Stimulated activated CD8-positive, alpha-beta memory T cell treated with anti-CD3 and anti-CD28 coated beads, Interleukin-12 subunit alpha, Interleukin-12 subunit beta, amount 100 ng/mL, for 1 hour (primary cell): Measurements from ENCODE around the gene MFSD6L.
"Not testable (repeated sequence)": the region's sequence is repeated elsewhere in the genome, so short reads cannot be mapped to it uniquely, and the experiment has no call there.

ENCODE experiments used
- DNase-seq: peaks from one replicate; pipeline ENCODE4 v3.0.0-alpha.2; 2020; ENCODE audit warnings: low read depth

The MFSD6L gene

DNA sequence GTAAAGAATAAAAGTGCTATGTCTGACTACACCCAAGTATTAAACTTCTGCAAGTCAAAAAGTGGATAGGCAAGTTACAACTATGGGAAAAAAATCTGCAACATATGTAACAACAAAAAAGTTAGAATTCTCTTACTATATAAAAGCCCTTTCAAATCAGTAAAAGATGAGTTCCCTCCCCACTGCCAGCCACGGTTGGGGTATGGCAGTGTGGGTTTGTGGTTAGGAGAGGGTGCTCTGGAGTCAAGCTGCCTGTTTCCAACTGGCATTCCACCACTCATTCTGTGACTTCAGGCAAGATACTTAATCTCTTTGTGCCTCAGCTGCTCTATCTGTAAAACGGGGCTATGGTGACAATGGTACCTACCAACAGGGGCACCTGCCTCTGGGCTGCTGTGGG is 26.6 kb upstream of the MFSD6L start:
- DNase-seq, result no peak

DNA sequence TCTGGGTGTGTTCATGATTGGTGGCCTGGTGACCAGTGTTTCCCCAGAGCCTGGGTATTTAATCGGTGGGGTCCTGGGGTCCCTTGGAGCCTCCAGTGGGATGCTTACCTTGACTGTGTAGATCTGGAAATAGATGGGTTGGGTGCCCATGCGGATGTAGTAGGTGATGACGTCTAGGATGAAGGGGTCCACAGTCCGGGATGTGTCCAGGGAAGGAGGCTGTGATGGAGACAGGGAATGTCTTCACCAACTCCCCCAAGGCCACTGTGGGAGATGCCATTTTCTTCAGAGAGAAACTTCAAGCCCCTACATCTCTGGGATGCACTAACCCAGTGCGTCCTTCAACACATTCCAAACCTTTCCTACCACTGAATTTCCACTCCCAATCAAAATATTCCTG is 24.1 kb upstream of the MFSD6L start:
- no peak for DNase-seq

DNA sequence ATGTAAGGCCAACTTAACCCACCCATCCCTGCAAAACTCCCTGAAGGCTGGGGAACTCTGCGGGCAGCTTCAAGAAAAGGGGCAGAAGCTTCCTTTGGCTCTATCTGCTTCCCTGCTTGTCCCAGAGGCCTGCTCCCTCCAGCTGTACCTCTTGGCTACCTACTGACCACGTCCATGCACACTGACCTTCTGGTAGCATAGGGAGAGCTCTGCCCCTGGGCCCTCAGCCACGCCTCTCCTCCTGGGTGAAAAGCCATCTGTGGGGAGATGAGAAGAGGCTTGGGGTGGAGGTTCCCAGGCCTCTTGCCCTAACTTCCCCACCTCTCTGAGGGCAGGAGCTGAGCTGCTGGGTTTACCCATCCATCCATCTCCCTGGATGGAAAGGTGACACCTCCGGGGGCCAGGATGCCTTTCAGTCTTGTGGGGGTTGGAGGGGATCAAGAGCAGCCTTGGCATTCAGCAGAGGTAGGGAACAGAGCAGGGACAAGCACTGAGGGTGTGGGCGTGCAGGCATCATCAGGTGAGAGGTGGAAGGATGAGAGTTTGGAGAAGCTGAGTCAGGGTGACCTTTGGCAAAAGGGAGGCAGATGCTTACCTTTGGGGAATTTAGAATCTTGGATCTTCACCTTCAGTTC is 23.4 kb upstream of the MFSD6L start:
- no peak for DNase-seq

DNA sequence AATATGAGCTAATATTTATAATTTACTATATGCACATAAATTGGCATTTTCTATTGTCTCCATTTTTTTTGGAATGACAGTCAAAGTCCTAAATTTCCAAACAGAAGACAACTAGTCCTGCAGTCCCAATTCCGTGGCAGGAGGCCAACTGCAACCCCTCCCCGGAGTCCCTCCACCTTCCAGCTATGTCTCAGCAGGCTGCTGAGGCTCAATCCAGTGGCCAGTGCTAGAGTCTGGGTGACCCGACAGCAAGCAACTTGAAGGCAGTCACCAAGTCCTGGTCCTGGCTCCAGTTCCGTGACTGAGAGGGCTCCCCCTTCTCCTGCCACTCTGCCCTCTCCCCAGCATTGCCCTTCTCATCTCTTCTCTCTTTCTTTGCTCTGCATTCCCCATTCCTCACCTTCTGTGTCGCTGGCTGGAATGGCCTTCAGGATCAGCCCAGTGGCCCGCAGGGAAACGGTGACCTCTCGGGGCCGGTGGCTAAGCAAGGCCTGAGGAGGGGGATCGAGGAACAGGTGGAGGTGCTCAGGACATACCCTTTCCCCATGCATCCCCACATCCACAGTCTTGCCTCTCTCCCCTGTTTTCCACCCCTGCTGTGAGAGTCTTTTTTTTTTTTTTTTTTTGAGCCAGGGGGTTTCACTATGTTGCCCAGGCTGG is 22.4 kb upstream of the MFSD6L start:
- DNase-seq, result no peak

- DNase-seq, result no peak
Measured at GRCh38 chr17:8820311-8821010, 21.3 kb upstream of the MFSD6L start.

- no peak for DNase-seq
Measured at GRCh38 chr17:8818654-8819330, 19.6 kb upstream of the MFSD6L start.

DNA sequence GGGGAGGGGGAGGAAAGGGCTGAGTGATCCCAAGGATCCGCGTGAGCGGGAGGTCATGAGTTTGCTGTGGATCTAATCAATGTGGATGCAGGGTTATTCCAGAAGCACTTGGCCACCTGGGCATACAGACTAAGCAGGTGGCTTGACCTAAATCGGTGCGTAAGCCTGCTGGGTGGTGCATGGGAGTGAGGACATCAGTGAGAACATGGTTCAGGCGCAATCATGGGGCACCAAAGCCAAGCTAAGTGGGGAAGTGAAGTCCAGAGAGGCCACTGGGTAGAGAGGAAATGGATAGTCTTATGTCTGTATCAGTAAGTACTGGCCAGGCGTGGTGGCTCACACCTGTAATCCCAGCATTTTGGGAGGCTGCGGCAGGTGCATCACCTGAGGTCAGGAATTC is 18.9 kb upstream of the MFSD6L start:
- no peak for DNase-seq

DNA sequence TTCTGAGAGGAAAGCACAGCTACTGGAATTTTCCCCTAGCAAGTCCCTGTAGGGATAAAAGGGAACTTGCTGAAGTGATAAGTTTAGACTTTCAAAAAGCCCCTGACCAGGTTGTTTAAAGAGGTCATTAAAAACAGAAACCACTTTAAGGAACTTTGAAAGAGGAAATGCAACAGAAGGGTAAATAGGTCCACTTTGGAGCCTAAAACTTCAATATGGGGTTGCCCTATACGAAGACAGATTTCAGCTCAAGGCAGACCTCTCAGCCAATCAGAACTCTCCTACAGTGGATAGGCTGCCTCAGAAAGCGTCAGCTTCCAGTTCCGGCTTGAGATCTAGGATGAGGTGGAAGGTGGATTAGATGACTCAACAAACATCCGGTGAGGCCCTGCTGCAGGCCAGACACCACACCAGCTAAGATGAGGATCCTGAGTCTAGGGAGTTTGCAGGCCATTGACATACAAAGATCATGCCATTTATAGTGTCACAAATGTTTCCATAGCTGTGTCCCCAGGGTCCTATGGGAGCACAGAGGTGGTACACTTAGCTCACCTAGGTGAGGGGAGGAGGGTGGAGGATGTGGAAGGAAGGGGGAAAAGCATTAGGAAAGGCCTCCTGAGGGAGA is 7.9 kb upstream of the MFSD6L start:
- DNase-seq, result no peak

- DNase-seq, result no peak
Measured at GRCh38 chr17:8806253-8806925, 7.2 kb upstream of the MFSD6L start.

DNA sequence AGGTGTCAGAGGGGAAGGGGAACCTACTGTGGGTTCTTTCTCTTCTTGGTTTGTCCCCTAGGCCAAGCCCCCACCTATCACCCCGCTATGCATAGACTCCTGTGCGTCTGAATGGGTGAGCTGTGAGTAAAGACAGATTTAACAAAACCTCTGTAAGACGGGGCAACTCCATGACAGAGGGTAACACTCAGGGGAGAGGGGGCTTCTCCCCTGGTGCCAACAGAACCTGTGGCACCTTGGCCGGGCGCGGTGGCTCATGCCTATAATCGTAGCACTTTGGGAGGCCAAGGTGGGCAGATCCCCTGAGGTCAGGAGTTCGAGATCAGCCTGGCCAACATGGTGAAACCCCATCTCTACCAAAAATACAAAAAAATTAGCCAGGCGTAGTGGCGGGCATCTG is 6.2 kb upstream of the MFSD6L start:
- DNase-seq, result not testable (repeated sequence)

DNA sequence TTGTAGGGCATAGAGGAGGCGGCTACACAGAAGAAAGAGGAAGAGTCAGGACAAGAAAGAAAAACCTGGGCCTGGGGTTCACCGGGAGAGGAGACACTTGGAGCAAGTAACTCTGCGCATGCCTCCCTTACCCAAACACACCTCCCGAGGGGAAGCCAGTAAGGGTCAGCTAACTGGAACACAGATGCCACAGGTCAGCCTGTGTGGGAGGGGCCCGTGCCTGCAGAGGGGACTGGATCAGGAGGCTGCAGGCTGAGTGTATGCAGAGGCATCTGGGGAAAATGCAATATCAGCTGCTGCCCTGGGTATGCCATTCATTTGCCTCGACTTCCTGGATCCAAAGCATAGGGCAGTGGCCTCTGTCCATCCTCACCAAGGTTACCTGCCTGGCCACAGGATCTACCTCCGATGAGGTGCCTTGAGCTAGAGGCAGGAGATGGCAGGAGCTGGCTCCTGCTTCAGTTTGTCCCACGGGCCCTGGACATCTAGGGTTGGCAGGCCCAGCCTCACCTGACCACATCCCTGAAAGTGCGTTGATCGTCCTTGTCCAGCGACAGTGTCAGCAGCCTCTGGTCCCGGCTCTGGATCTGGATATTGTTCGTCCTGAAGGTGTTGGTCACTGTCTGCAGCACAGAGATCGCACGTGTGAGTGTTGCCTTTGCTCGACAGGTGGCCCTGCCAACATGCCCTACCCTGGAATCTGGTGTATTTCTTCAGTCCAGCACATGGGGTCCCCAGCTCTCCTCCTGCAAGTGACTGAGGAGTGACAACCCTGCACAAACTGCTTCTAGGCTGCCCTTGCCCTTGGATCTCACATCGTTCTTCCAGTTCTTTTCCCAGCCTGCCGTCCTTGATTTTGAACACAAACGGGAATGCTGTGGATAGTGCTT is 4.6 kb upstream of the MFSD6L start:
- DNase-seq, result no peak

DNA sequence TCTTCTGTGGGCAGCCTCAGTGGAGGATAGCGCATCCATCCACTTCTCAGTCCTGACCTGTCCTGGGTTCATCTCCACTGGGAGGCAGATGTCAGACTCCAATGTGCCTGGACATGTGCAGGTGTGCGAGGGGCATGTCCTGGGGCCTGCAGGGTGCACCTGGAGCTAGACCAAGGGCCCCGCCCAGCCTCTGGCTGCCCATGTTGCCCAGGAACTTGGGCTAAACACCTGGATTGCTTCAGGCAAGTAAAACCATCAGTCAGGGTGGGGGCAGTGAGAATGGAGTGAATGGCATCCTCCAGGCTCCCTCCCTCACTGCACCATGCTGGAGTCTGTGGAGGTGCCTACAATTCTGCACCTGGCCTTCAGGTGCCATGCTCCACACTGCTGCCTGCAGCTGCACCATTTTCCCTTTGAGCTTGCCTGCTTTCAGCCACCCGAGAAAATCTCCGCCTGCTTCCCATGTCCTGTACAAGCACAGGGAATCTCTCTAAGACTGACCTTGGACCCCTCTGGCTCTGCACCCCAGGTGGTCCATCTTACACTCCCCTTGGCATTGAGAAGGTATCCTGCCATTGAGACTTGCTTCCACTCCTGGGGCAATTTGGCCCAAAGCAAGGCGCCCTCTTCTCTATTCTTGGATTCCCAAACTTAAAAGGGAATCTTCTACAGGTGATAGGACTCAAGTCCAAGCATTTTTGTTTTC is 2.1 kb upstream of the MFSD6L start:
- DNase-seq, result no peak

DNA sequence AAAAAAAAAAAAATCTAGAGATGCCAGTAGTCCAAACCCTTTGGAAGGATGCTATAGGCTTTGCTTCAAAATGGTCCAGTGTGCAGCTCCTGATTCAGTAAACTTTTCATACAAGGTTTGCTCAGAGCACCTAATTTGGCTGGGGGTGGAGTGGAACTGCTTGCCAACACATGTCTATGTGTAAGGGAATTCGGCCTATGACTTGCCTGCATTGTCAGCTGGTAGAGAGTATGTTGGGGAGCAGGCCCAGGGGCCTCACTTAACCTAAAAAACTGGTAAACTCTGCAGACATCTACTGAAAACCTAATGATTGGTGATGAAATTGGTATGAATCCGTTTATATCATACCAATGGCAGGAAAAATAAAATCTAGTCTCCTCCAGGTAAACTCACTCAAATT is 1.5 kb upstream of the MFSD6L start:
- DNase-seq, result no peak

DNA sequence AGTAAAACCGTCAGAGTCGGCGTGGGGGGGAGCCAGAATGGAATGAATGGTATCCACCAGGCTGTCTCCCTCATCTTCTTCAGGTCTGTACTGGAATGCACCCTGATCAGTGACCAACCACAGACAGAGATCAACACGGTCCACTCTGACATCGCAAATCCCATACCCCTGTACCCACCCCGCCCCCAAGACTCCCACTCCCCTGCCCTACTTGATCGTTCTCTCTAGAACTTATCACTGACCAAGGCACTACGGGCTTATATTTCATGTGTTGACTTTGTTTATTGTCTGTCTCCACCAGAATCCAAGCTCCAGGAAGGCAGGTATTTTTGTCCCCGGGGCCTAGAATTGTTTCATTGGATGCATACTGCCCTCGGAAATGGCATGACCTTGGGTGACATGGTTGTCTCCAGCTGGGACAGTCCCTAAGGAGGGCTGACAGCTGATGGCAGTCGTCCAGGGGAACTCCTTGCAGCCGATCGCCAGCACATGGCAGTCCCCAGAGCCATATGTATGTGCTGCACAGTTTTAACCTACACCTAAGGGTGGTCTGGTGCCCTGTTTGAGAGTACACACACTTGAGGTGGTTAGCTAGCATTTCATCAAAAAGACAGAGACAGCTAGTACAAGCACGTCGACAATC is 526 bp upstream of the MFSD6L start:
- no peak for DNase-seq

GRCh38 chr17:8798176-8798845 is 854 bp downstream of the MFSD6L start:
- DNase-seq, result no peak

GRCh38 chr17:8797621-8798175 is 1.5 kb downstream of the MFSD6L start:
- no peak for DNase-seq

DNA sequence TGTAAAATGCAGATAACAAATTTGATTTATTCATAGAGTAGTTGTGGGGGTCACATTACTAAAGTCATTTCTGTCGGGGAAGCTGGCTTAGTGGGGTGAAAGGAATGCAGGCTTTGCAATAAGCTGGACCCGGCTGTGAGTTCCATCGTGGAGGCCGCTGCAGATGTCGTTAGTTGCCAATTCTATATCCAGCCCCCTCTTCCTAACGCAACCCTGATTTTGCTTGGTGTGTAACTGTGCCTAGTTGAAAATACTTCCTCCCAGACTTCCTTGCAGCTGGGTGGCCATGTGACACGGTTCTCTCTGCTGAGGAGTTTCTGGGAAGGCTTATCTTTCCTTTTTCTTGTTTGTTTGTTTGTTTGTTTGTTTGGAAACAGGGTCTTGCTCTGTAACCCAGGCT is 4.5 kb downstream of the MFSD6L start:
- DNase-seq, result no peak

DNA sequence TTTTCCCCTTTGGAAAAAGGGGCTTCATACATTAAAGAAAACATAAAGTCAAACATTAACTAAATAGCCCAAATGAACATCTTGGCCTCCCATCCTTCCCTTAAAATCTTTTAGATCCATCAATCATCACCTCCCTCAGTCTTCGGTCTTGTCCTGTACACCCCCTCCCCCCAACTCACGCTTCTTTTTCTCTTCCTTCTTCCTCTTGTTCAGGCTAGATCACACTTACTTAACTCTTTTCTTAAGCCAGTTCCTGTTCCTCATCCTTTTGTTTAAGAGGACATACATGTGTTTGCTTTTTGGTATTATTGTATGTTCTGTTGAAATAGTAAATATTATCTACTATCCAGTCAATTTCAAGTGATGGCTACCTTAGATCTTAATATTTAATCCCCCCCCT is 5.5 kb downstream of the MFSD6L start:
- DNase-seq, result no peak

DNA sequence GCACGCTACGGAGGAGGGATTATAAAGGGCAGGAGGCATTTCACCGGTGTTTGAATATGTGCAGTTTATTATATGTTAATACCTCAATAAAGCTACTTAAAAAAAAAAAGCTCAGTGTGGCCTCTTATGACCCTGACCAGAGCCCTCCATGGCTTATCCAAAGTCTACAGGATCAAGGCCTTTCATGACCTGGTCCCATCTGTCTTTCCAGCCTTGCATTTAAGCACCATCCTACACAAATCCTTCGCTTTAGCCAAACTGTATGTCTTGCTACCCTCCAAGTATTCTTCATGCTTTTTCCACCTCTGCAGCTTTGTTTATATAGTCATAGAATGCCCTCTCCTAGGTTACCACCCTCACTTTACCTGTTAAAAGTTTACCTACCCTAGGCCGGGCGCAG is 6.5 kb downstream of the MFSD6L start:
- no peak for DNase-seq
